ENCODE measurements around the gene MRTFA.
A peak's percentile ranks its signal among the peaks of the same experiment; 100 is the strongest.
"Not testable (repeated sequence)": the region's sequence is repeated elsewhere in the genome, so short reads cannot be mapped to it uniquely, and the experiment has no call there.

Gene MRTFA

GRCh38 chr22:40659166-40659565, 22.6 kb upstream of the MRTFA start:
- H3K4me3 ChIP-seq (ENCODE audit: low read length) = no peak overlapping the region
- no peak for TF ChIP-seq CTCF (conservative IDR thresholded peaks at IDR 0.05; ENCODE audit: low read length)
- no peak for DNase-seq (ENCODE audit: low read depth)

DNA sequence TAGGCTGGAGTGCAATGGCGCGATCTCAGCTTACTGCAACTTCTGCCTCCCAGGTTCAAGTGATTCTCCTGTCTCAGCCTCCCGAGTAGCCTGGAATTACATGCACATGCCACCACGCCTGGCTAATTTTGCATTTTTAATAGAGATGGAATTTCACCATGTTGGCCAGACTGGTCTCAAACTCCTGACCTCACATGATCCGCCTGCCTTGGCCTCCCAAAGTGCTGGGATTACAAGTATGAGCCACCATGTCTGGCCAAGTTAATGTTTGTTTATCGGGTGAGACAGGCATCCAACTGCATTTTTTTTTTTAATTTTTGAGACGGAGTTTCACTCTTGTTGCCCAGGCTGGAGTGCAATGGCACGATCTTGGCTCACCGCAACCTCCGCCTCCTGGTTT, 20.1 kb upstream of the MRTFA start:
- H3K4me3 ChIP-seq (ENCODE audit: low read length); DNase-seq (ENCODE audit: low read depth): not testable (repeated sequence)

DNA sequence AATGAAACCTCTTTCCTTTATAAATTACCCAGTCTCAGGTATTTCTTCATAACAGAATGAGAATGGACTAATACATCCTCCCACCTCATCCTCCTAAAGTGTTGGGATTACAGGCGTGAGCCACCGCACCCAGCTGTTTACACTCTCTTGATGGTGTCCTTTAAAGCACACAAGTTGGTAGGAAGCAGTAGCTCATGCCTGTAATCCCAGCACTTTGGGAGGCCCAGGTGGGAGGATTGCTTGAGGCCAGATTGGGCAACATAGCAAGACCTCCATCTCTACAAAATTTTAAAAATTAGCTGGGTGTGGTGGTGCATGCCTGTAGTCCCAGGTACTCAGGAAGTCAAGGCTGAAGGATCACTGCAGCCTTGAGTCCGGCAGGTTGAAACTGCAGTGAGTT, 19.4 kb upstream of the MRTFA start:
- not testable (repeated sequence) for DNase-seq (ENCODE audit: low read depth); H3K4me3 ChIP-seq (ENCODE audit: low read length)

GRCh38 chr22:40654522-40655167, 18.1 kb upstream of the MRTFA start:
- no peak overlapping the region for H3K4me3 ChIP-seq (ENCODE audit: low read length)
- peak; percentile 47 for TF ChIP-seq CTCF (conservative IDR thresholded peaks at IDR 0.05; ENCODE audit: low read length)
- DNase-seq (ENCODE audit: low read depth) = peak; percentile 71

DNA sequence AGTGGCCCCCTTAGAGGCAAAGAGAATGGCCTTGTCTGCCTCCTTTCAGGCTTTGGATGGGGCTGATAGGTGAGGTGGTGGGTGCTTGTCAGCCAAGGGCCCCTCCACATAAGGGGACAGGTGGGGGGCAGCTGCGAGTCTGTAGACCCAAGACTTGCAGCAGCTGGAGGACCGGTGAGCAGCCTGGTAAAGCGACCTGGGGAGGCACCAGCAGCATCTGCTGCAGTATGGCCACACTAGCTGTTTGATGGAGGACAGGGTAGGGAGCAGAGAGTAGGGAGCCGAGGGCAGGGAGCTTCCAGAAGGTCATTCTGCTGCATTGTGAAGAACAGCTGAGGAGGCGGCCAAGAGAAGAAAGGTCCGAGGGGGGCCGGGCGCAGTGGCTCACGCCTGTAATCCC, 16.8 kb upstream of the MRTFA start:
- no peak overlapping the region for H3K4me3 ChIP-seq (ENCODE audit: low read length)
- no peak for TF ChIP-seq CTCF (conservative IDR thresholded peaks at IDR 0.05; ENCODE audit: low read length)
- no peak for DNase-seq (ENCODE audit: low read depth)

DNA sequence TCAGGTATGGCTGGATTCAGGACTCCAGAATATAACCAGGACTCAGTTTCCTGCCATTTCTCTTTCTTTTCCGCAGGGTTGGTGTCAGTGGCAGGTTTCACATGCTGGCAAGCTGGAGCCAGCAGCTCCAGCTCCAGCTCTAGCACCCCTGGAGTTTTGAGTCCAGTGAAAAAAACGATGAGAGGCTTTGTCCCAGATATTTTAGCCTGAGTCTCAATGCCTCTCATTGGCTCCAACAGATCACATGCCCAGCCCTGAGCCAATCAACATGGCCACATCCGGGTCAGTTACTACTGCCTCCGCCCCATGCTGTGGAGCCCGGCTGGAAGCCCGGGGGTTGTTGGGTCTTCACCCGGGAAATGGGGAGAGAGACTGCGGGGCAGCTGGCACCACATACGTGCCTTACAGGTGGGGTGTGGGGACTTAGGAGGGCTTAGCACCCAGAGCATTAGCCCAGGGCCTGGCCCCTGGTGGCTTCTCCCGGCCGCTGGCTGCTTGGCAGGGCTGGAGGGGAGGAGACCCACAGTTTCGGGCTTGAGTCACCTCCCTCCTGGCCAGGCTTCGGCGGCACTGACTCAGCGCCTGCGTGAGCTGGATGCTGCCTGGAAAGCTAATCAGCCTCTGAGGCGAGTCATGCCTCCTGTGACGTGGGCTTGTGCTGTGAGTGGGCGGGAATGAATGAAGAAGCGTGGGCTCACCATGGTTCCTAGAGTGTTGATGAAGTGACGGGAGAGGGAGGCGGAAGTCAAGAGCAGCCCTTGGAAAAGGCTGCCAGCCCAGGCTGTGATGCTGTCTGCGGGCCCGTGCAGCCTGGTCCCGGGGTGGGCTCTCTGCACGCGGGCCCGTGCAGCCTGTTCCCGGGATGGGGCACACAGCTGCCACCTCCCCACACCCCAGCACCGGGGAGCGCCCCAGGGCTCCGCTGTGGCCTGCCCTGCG, 15.3 kb upstream of the MRTFA start:
- TF ChIP-seq CTCF (conservative IDR thresholded peaks at IDR 0.05; ENCODE audit: low read length) = no peak; the same call in 1 of the 2 replicates
- peak overlapping the region; percentile 91 for H3K4me3 ChIP-seq (ENCODE audit: low read length)
- peak; percentile 99 for DNase-seq (ENCODE audit: low read depth)

DNA sequence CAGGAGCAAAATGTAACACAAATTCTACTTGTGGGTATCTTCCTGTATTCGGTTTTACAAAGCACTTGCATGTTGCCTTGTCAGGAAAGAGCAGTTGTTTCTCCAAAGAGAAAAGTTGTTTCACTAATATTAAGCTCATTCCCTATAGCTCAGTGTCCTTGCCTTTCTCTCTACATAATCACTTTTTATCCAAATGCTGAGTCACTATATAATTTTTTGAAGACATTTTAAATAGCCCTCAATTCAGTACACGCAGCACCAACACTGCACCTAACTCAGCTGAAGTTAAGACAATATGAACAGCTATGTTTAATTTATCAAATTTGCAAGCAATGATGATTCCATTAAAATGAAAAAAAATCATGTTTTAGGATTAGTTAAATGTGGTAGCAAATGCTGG, 14.5 kb upstream of the MRTFA start:
- no peak for DNase-seq (ENCODE audit: low read depth)
- TF ChIP-seq CTCF (conservative IDR thresholded peaks at IDR 0.05; ENCODE audit: low read length) = no peak
- H3K4me3 ChIP-seq (ENCODE audit: low read length) = peak overlapping the region; percentile 91; the same call in 1 of the 2 replicates

GRCh38 chr22:40648386-40648785, 11.9 kb upstream of the MRTFA start:
- no peak overlapping the region for H3K4me3 ChIP-seq (ENCODE audit: low read length)
- no peak for DNase-seq (ENCODE audit: low read depth)
- no peak for TF ChIP-seq CTCF (conservative IDR thresholded peaks at IDR 0.05; ENCODE audit: low read length)
